ENCODE measurements around the gene NPAS3.

NPAS3 gene

DNA sequence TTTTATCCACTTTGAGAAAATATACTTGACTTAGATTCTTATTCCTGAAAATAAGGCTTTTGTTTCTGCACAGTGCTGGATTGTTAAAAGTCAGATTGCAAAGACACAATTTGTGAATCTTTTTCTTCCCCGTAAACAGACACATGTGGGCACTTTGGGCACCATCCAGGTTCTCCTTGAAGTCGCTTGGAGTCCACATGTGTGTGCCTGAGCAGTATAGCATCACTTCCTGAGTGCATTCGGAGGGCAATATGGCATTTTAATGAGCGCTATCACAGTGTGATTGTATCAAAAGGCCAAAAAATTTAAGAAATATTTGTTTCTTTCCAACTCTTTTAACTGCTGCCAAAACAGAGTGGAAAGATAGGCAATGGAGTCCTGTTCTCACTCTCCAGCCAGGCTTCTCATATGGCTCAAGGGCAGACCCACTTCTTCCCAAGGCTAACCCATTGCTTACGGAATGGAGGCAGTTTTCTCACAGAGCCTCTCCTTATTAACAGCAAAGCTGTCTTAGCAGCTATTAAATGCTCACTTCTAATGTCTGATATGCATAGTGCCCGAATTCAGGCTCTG lies 615.1 kb downstream of the NPAS3 start:
- Histone ChIP-seq H4K20me1 (ENCODE audit: insufficient read depth, low read length) (no peaks in the 10 kb centered on the region), H3F3A (ENCODE audit: insufficient read depth, low read length) (no peaks in the 10 kb centered on the region), H3K4me3 (ENCODE audit: low read length) (no peak overlapping the region), H3K79me2 (ENCODE audit: low read length) (no peaks in the 10 kb centered on the region), H3K4me1 (ENCODE audit: low read length) (no peaks in the 10 kb centered on the region), H3K9me3 (replicated peaks; ENCODE audit: insufficient read depth, low read length) (no peaks in the 10 kb centered on the region), H3K36me3 (replicated peaks; ENCODE audit: insufficient read depth, low read length) (no peaks in the 10 kb centered on the region), H3K9ac (ENCODE audit: low read length) (no peak overlapping the region), H3K9me2 (replicated peaks; ENCODE audit: insufficient read depth, low read length) (no peaks in the 10 kb centered on the region), H2AFZ (ENCODE audit: low read length) (no peak overlapping the region), H3K27ac (ENCODE audit: low read length) (no peak overlapping the region), H3K4me2 (ENCODE audit: low read depth, low read length) (no peak overlapping the region), H3K27me3 (replicated peaks; ENCODE audit: insufficient read depth, low read length) (no peaks in the 10 kb centered on the region)
- TF ChIP-seq EZH2 (optimal IDR thresholded peaks at IDR 0.05; ENCODE audit: low read depth, low read length) (no peak), EZH2phosphoT487 (IDR thresholded peaks at IDR 0.05; ENCODE audit: low read length) (no peak), CTCF (IDR thresholded peaks at IDR 0.05; ENCODE audit: low read length) (no peak)
- no peak for DNase-seq

- Histone ChIP-seq H3K4me1 (ENCODE audit: low read length) (no peaks in the 10 kb centered on the region), H3K27ac (ENCODE audit: low read length) (no peak overlapping the region), H3K9ac (ENCODE audit: low read length) (no peak overlapping the region), H2AFZ (ENCODE audit: low read length) (no peak overlapping the region), H3K9me3 (replicated peaks; ENCODE audit: insufficient read depth, low read length) (no peaks in the 10 kb centered on the region), H3K27me3 (replicated peaks; ENCODE audit: insufficient read depth, low read length) (no peaks in the 10 kb centered on the region), H3K79me2 (ENCODE audit: low read length) (no peaks in the 10 kb centered on the region), H3K36me3 (replicated peaks; ENCODE audit: insufficient read depth, low read length) (no peaks in the 10 kb centered on the region), H3K4me3 (ENCODE audit: low read length) (no peak overlapping the region), H3K9me2 (replicated peaks; ENCODE audit: insufficient read depth, low read length) (no peaks in the 10 kb centered on the region), H3F3A (ENCODE audit: insufficient read depth, low read length) (no peaks in the 10 kb centered on the region), H3K4me2 (ENCODE audit: low read depth, low read length) (no peak overlapping the region), H4K20me1 (ENCODE audit: insufficient read depth, low read length) (no peaks in the 10 kb centered on the region)
- TF ChIP-seq EZH2 (optimal IDR thresholded peaks at IDR 0.05; ENCODE audit: low read depth, low read length) (no peak), EZH2phosphoT487 (IDR thresholded peaks at IDR 0.05; ENCODE audit: low read length) (no peak), CTCF (IDR thresholded peaks at IDR 0.05; ENCODE audit: low read length) (no peak)
- DNase-seq = no peak
These were observed 616.3 kb downstream of the NPAS3 start for GRCh38 chr14:33554988-33555387.

- H3K27ac ChIP-seq (ENCODE audit: low read length) = no peak overlapping the region
- H3K79me2 ChIP-seq (ENCODE audit: low read length) = no peaks in the 10 kb centered on the region
- H3K9ac ChIP-seq (ENCODE audit: low read length) = no peak overlapping the region
- H3K4me3 ChIP-seq (ENCODE audit: low read length) = no peak overlapping the region
- no peak overlapping the region for H3K4me2 ChIP-seq (ENCODE audit: low read depth, low read length)
- no peaks in the 10 kb centered on the region for H3K9me3 ChIP-seq (replicated peaks; ENCODE audit: insufficient read depth, low read length)
- no peaks in the 10 kb centered on the region for H3K27me3 ChIP-seq (replicated peaks; ENCODE audit: insufficient read depth, low read length)
- no peak overlapping the region for H2AFZ ChIP-seq (ENCODE audit: low read length)
- no peaks in the 10 kb centered on the region for H3K9me2 ChIP-seq (replicated peaks; ENCODE audit: insufficient read depth, low read length)
- H3F3A ChIP-seq (ENCODE audit: insufficient read depth, low read length) = no peaks in the 10 kb centered on the region
- H3K4me1 ChIP-seq (ENCODE audit: low read length) = no peaks in the 10 kb centered on the region
- TF ChIP-seq EZH2phosphoT487 (IDR thresholded peaks at IDR 0.05; ENCODE audit: low read length) (no peak), CTCF (IDR thresholded peaks at IDR 0.05; ENCODE audit: low read length) (no peak)
- no peaks in the 10 kb centered on the region for H4K20me1 ChIP-seq (ENCODE audit: insufficient read depth, low read length)
- H3K36me3 ChIP-seq (replicated peaks; ENCODE audit: insufficient read depth, low read length) = no peaks in the 10 kb centered on the region
- DNase-seq = no peak
These were observed 617.2 kb downstream of the NPAS3 start for GRCh38 chr14:33555710-33556350.
